Endometrium (tissue), 2 donors: ENCODE measurements around the gene CACNA2D3.
"Not testable (repeated sequence)": the region's sequence is repeated elsewhere in the genome, so short reads cannot be mapped to it uniquely, and the experiment has no call there.

Experiments used
- FAIRE-seq: peaks from 2 replicates; lab custom pipeline; 2012; peaks lifted over from hg19 to GRCh38; lab: Jason Lieb, UNC
- donor health status: control.
- donor health status: control.

Gene CACNA2D3

DNA sequence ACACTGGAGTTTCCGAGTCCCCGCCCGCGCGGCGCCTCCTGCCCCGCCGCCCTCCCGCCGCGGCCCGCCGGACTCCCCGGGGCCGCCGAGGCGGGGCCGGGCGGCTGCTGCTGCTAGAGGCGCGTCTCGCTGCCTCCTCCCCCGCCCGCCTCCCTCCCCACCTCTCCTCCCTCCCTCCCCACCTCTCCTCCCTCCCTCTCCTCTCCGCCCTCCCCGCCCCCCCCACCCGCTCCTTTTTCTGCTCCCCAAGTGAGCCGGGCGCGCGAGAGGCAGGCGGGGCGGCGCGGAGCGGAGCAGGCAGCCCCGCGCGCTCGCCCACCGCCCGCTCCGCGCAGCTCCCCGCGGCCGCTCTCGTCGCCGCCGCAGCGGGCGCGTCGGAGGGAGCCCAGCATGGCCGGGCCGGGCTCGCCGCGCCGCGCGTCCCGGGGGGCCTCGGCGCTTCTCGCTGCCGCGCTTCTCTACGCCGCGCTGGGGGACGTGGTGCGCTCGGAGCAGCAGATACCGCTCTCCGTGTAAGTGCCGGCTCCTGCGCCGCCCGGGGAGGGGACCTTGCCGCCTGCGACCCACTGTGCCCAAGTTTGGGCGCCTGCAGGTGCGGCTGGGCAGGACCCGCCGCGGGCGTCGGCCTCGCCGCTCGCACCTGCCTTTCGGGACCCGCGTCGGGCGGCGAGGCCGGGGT lies at the start of gene CACNA2D3:
CACNA2D3 (plus strand) TSS at position 229 of the 679 bp plus-strand sequence.
- FAIRE-seq = no peak

DNA sequence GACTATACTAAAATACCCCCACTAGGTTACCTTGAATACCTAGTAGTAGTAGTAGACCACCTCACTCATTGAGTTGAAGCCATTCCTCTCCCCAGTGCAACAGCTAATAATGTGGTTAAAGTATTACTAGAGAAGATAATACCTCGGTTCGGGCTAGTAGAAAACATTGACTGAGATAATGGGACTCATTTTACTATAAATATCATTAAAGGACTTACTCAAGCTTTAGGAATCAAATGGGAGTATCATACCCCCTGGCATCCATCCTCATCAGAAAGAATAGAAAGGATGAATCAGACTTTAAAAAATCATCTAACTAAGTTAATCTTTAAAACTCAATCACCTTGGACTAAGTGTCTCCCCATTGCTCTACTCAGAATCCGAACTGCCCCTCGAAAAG lies 49.0 kb upstream of the CACNA2D3 start:
- FAIRE-seq = no peak

DNA sequence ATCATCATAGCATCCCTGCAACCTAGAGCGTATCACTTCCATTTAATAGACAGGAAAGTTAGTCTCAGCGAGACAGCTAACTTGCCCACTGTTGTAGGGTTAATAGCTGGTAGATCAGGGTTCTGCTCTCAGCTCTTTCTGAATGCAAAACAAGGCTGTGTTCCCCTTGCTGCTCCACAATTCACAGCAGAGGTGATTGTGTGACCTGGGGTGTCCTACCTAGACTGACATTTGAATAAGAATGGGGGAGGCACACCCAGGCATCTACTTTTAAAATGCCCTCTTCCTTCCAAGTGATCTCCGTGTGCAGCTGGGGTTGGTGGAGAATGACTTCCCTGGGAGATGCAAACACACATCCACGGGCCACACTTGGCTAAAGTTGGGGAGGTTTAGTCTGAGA lies 43.0 kb upstream of the CACNA2D3 start:
- no peak for FAIRE-seq

DNA sequence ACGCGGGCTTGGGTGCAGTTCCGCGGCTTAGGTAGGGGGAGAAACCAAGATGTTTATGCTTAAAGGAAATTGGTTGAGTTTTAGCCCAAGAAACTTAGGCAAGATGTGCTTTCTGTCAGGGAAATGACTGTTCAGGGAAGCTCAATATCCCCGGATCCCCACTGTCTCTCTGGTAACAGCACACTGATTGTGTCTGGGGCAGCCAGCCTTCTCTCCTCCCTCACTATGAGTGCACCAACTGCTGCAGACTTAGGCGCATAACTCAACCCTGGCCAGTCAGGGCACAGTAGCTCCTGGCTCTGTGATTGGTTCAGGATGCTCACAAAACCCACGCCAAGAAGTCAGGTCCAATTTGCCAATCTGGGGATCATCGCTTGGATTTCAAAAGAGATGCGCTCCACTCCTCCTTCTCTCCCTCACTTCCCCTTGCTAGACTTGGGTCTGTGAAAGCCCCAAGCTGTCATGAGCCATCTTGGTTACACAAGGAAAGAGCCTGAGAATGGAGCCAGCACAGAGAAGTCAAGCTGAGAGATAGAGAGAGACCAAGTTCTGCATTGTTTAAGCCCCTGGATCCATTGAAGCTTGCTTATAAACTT lies 42.5 kb upstream of the CACNA2D3 start:
- no peak for FAIRE-seq

DNA sequence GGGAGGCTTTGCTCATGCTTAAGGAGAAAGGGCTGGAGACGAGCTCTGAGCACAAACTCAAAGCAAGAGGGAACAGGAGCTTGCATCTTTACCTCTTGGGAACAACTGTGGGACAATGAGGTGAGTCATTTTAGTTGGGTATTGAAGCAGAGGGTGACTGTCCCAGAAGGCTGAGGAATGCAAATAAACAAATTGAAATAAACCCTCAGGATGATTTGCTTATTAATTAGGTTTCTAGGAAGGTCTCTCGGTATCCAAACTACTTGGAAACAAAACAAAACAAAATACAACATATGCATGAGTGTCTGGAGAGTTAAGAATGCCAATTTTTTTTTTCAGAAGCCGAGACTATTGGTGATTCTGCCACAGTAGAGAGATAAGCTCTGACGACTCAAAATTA lies 38.4 kb upstream of the CACNA2D3 start:
- FAIRE-seq = no peak

DNA sequence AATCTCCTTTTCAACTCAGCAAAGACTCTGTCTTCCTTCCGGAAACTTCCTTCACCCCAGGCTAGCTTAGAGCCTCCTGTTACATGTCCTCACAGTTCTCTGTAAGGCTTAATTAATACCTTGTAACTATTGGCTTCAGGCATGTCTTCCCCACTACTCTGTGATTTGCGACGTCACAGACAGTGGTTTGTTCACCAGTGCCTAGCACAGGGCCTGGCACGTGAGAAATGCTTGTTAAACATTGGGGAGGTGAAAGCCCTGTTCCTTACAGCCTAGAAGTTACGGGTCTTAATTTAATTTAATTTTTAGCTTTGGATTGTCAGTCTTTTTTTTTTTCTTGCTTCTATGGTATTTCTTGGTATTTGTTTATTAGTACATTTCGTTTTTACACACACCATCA lies 36.4 kb upstream of the CACNA2D3 start:
- no peak for FAIRE-seq

DNA sequence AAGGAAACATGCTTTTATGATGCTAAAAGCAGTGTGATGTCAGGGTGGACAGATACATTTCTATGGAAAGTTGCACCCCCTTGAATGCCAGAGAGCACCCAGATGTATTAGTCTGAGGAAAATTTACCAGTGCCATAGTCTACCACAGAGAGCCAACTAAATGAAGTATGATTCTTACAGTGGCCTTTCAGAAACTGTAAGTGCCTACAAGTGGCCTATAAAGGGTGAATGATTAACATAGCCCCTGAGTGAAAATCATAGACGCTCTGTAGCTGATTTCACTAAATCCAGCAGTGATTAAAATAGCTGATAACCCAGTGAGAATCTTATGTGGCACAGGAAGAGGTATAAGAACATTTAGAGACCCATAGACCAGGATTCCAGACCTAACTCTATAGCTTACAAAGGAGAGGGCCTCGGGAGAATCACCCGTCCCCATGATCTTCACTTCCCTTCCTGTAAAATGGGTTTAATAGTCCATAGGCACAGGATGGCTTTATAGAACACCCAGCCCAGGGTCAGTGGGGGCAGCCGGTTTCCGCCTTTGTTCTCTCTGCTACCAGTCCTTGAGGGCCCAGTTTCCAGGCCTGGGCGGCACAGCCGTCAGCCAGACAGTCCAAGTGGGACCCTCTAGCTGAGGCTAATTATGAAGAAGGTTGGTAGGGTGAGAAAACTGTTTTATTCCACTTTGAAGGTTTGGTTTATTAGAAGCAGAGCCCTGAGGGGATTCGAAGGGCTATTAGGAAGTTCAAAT lies 35.5 kb upstream of the CACNA2D3 start:
- FAIRE-seq = no peak

DNA sequence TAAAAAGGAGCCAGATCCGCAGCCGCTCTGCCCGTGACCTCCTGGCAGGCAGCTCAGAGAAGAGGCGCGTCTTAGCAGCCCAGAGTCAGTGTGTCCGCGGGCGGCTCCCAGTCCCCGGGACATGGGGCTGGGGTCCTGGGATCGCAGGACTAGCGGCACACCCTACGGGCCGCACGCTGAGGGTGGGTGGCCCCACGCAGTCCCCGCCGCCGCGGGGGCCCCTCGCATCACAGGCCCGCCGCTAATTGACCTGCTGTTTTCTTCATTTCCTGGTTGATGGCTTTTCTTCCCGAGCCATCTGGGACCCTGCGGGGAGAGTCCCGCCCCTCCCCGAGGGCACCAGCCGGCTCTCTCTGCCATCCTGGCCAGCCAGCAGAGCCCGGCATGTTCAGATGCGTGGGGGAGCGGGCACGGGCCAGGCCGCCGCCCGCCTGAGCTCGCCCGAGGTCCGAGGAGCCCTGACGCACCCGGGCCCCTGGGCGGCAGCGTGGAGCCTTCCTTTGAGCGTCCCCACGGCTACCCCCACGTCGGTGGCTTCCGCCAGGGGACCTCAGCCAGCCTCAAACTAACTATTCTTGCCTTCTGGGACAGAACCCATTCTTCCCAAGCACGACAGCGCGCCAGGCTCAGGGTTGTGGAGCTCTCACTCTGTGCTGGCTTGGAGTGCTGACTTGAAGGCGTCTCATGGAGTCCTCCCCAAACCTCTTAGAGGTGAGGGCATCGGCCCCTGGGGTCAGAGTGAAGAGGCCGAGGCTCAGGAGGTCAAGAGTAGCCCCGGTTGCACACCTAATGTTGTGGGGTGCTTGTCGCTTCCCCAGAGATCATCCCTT lies 34.6 kb upstream of the CACNA2D3 start:
- no peak for FAIRE-seq

DNA sequence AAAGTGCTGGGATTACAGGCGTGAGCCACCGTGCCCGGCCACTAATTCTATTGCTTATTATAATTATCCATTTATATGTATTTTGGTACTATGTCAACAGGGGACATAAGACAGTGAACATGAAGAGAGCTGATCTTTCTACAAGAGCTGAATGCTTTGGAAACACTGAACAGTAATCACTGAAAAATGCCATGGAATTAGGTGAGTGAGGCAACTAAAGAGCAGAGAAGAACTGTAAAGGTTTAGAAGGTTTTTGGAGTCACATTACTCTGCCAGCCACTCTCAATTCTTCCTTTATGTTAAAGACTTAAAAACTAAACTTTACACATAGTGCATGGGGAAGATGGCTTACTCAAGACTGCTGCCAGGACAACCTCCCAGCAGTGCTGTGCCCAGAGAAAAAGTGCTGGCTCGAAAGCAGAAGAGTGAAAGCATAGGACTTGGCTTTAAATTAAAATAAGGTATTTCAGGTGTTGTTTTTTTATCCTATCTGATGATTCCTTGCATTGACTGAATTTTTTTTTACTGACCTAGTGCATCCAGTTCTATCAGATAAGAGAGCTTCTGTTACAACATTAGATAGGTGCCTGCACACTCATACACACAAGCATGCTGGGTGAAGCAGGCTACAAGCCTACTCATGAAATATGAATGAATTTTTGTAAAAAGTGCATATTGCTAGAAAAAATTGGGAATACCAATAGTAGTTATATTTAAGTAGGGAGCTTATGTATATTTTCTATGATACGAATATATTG lies 28.7 kb upstream of the CACNA2D3 start:
- no peak for FAIRE-seq

DNA sequence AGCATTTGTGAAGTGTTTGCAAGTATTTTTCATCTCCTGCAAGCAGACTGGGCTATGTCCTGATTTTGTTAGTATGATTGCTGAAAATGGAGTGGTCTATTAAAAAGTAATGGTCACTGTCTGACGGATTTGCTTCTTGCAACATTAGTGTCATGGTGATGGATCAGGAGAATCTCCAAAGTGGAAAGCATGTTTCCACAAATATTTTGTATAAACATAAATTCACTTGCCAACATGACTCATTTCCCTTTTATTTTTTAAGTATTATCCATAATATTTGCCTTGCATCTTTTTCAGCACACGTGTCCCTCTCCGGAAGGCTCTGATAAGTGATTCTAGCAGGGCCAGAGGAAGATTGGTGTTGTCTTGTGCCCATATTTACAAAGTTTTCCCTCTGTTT lies 27.4 kb upstream of the CACNA2D3 start:
- FAIRE-seq = no peak

DNA sequence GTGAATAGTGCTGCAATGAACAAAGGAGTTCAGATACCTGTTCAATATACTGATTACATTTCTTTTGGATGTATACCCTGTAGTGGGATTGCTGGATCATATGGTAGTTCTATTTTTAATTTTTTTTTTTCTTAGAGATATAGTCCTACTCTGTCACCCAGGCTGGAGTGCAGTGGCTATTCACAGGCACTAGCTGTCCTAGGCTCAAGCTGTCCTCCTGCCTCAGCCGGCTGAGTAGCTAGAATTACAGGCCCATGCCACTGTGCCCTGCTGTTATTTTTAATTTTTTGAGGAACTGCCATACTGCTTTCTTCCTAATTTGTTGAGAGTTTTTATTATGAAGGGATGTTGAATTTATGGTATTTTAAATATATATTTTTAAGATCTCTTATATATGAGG lies 23.0 kb upstream of the CACNA2D3 start:
- FAIRE-seq = no peak

DNA sequence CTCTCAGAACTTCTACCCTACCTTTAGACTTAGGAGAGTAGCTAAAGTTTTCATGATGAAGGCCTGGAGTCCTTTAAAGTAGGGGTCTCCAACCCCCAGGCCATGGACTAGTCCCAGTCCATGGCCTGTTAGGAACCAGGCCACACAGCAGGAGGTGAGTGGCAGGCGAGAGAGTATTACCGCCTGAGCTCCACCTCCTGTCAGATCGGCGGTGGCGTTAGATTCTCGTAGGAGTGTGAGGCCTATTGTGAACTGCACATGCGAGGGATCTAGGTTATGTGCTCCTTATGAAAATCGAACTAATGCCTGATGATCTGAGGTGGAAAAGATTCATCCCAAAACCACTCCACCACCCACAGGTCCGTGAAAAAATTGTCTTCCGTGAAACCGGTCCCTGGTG lies 18.3 kb upstream of the CACNA2D3 start:
- FAIRE-seq = no peak

DNA sequence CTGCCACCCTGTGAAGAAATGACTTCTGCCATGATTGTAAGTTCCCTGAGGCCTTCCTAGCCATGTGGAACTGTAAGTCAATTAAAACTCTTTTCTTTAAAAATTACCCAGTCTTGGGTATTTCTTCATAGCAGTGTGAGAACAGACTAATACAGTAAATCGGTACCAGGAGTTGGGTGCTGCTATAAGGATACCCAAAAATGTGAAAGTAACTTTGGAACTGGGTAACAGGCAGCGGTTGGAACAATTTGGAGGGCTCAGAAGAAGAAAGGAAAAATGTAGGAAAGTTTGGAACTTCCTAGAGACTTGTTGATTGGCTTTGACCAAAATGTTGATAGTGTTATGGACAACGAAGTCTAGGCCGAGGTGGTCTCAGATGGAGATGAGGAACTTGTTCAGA lies 6.2 kb upstream of the CACNA2D3 start:
- FAIRE-seq = not testable (repeated sequence)

DNA sequence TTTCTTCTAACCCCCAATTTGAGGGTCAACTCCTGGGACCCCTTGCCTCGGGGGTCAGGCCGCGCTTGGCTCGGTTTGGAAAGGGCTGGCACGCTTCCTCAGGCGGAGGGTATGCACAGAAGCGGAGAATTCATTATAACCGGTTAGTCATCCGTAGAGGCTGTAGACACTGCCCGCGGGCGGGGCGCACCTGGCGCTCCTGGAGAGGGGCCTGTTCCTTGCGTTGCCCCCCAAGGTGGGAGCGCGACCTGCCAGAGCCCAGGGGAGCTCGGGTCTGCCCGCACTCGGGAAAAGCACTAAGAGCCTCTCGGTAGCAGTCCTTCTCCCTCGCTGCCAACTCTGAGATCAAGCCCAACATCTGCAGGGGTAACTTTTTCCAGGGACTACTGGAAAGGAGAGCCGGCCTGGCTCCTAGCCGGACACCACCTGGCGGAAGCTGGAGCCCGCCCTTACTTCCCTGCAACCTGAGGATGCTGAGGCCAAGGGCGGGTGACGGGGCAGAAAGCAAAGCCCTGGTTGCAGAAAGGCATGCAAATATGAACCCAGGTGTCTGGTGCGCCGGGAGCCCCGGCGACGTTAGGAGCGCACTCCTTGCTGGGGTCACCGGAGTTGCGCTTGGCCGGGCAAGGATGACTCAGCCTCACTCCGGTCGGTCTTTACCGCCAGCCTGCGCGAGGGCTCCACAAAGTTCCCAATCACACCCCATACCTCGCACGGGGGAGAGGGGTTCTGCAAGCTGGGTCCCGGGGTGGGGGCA lies 1.5 kb upstream of the CACNA2D3 start:
- FAIRE-seq = no peak

DNA sequence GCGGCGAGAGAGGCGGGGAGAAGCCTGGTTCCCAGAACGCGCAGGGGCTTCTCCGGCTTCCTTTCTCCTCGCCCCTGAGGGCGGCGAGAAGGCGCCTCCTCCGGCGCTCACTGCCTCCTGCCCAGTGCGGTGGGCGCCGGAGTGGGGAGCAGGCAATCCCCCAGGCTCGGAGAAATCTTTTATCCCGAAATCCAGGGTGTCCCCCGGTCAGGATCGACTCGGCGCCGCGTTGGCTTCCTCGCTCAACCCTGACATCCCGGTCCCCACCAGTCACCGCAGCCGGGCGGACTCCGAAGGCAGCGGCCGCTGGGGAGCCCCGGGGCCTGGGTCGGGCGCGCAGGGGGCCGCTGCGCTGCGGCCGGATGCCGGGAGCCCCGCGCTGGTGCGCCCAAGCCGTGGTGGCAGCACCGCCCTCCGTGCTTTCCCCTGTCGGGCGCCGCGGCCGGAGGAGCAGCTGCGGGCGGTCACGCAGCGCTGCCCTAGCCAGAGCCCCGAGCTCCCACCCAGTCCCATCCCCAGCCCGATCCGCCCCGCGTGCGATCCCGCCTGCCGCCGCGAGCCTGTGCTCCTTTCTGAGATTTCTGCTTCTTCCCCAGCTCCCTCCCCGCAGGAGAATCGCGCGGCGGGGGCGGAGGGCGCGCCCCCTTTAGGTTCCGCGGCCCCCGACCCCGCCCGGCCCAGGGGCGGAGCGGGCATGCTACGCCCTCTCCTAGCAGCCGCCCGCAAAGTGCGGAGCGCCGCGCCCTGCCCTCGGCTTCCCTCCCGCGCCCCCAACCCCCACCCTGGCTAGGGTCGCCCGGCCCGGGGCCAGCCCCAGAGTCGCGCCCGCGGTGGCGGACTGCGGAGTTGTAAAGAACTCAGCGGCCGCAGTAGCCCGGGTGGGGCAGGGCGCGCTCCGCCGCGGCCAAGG lies 683 bp upstream of the CACNA2D3 start:
- FAIRE-seq = no peak

DNA sequence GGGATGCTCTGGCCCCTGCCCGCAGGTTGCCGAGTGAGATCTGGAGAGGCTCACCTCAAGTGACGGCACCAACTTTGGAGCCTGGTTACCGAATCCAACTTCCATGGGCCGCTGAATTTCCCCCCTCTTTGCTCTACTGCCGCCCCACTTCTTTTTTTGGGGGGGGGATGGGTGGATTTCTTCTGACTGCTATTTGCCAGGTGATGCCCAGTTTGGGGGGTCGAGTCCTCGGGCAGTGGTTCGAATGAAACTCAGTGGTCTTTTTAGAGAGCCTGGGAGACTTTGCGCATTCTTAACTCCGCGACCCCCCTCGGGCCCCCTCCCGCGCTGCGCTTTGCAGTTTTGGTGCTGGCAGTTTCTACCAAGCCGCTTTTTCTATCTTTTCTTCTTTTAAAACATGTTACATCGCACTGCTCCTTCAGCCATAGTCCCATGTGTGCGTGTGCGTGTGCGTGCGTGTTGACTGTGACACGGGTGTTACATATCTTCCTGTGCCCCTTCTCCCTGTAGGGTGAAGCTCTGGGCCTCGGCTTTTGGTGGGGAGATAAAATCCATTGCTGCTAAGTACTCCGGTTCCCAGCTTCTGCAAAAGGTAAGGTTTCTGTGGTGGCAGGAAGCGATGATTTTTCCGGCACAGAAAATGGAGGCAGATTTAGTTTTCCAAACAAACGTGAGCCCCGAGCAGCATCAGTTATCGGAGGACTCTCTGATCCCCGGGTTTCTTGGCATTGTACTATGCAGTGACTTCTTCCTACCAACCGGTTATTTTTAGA lies 837 bp downstream of the CACNA2D3 start:
- FAIRE-seq = no peak

DNA sequence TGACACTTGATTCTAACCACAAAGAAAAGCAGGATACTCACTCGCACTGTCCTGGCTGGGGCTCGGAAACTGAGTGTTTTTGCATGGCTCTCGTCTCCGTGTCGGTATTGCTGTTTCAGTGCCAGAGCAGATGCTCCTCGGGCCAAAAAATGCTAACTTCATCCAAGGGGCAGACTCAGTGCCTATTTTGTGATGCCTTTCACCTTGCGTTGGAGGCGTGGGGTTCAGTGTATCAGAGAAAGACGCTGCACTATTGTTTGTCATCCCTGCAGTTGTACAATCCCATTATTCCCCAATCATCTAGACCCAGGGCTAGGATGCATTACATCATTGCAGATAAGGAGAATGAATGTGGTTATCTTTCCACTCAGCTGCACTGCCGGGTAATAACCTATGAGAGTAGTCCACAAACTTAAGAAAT lies 1.4 kb downstream of the CACNA2D3 start:
- FAIRE-seq = no peak

DNA sequence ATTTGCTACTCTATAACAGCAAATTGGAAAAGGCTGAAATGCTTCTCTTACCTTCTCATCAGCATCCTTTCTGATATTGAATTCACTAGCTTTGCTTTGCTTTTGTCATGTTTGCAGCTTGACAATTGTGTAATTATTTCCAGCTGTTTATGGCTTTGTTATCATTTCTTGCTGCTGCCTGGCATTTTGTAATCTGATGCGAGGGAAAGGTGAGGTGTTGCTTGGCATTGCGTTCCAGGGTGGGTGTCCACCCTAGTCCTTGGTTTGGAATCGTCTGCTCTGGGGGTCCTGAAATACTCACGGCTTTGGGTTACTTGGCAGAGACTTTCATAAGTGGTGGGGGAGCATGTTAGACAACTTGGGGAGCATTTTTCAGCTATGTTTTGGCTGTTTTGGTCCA lies 2.9 kb downstream of the CACNA2D3 start:
- no peak for FAIRE-seq

DNA sequence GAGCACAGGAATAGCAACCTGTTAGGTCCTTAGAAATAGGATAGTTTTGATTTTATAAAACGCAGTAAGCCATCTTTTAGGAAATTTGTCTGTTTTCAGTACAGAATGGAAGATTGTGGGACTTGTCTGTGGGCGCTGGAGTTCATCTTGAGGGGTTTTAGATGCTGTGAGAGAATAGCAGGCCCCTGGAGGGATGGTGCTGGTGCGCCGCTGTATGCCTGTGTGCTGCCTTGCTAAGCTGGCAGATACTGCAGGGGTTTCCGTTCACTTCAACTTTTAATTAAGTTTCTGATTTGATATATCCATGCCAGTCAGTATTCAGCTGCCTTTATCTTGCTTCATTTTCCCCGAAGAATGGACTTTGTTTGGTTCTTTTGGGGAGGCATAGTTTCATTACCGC lies 4.2 kb downstream of the CACNA2D3 start:
- FAIRE-seq = no peak
